Inflammatory macrophage treated with lipopolysaccharide for 1 hour (primary cell): ENCODE results near the gene RPH3AL.

ENCODE experiments used
- DNase-seq, 2 donors: peaks; one replicate each; pipeline ENCODE4 v3.0.0-alpha.2; 2020 to 2022

The RPH3AL gene

GRCh38 chr17:313911-314613 is 38.5 kb downstream of the RPH3AL start:
- DNase-seq = no peak

- DNase-seq = no peak
Observed at GRCh38 chr17:313231-313630, 39.4 kb downstream of the RPH3AL start.

- DNase-seq = no peak
Observed at GRCh38 chr17:312476-313148, 40.0 kb downstream of the RPH3AL start.

DNA sequence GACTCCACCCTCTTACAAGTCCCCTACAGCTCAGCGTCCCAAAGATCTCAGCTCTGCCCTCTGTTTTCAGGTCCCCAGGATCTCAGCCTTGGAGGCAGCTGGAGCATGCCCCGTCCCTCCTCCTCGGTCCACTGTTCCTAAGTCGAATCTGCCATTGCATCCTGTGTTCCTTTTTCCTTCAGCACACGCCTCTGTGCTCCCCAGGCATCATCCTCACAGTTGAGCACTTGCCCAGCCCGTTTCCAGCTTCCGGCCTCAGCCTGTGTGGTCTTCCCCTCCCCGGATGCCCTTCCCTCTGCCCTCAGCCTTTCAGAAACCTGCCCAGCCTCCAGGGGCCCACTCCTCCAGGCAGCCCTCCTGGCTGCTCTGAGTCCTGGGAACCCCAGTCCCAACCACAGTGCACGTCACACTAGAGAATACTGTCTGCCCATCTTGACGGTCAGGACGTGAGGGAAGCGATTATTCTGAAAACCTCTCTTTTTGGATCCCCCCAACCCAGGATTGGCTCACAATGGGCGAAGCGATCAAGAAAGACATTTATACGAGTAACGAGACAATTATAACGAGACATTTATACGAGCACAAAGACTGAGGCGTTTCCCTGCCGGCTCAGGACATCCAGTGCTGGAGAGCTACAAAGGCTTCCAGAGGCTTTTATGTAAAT is 41.4 kb downstream of the RPH3AL start:
- no peak for DNase-seq

DNA sequence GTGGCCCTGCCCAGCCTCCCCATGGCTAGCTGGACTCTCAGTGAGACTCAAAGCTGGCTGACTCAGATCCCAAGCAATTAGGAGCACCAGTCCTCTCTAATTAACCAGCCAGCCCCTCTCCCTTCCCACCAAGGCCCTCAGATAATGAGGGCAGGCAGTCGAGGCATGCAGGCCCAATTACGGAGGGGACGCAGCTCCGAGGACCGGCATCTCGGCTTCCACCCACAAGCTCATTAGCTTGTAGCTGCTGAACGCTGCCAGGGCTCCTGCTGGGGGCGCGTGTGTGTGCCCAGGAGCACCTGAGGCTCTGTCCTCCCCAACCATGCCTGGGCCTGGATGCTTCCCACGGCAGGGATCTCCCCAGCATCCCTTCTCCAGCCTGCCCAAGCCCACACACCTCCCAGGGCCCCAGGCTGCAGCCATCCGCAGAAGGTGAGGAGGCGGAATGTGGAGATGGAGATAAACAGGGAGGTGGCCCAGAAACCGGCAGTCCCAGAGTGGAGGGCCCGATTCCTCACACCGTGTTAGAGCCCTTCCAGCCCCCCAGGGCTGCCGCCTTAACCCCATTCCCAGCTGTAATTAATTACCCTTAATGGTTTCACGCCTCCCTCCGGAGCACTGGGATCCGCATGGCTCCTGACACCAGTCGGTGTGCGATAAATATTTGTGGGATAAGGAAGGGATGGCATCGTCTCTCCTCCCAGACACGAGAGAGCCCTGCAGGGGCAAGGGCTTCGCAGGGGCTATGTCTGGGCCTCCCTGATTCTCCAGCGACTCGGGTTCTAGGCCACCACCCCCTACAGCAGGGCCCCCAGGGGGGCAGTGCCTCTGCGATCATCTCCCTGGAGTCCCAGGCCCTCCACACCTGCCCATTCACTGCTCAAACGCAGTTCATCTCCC is 42.2 kb downstream of the RPH3AL start:
- no peak for DNase-seq

DNA sequence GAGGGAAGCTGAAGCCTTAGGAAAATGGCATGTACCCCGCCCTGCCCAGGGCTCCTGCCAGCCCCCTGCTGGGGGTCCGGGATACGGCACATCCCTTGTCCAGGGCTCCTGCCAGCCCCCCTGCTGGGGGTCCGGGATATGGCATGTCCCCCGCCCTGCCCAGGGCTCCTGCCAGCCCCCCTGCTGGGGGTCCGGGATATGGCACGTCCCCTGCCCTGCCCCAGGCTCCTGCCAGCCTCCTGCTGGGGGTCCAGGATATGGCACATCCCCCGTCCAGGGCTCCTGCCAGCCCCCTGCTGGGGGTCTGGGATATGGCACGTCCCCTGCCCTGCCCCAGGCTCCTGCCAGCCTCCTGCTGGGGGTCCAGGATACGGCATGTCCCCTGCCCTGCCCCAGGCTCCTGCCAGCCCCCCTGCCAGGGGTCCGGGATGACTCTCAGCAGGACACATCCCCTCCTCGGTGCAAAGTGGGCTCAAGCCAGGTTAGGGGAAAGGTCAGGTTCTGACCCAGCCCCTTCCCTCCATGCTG is 43.2 kb downstream of the RPH3AL start:
- peak in 1 of 2 donors; percentile 16 for DNase-seq

- no peak for DNase-seq
Observed at GRCh38 chr17:307741-308507, 44.7 kb downstream of the RPH3AL start.

- DNase-seq = no peak
Observed at GRCh38 chr17:307295-307691, 45.3 kb downstream of the RPH3AL start.

DNA sequence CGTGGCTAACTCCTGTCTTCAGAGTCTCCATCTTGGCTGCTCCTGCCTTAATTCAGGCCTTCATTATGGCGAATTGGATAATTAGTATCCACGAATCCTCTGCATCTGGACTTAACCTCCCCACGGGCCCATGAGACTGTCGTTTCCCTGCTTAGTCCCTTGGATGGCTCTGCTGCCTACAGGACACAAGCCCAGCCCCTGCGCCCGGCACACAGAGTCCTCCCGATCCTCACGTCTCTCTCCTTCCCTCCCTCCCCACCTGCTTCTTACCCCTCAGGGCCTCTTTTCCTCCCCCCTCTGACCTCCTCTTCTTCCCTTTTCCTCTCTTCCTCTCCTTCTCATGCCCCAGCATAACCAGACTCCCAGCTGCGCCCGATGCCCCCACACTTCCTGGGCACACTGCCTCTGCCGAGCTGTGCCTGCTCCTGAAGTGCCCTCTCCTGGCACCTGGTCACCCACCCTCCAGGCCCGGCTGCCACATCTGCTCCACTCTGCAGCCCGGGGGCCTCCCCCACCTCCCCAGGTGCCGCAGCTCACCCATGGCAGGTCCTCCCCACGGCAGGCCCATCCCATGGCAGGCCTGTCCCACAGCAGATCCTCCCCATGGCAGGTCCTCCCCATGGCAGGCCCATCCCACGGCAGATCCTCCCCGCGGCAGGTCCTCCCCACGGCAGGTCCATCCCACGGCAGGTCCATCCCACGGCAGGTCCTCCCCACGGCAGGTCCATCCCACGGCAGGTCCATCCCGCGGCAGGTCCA is 45.9 kb downstream of the RPH3AL start:
- no peak for DNase-seq

DNA sequence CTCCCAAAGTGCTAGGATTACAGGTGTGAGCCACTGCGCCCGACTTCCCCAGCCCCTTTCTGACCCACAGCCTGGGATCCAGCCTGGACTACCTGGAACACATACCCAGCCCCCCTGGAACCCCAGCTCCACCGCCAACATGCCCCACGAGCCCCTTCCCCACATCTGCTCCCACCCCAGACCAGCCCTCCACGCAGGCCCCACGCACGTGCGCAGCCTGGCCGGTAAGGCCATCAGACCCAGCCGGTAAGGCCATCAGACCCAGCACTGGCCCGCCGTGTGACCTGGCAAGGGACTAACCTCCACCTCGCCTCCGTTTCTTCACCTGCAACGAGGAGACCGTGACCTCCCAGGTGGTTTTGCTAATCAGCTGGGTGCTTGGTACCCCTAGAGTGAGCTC is 46.5 kb downstream of the RPH3AL start:
- no peak for DNase-seq

- DNase-seq = no peak
Observed at GRCh38 chr17:305090-305976, 47.3 kb downstream of the RPH3AL start.

- DNase-seq = no peak
Observed at GRCh38 chr17:304461-304860, 48.1 kb downstream of the RPH3AL start.

DNA sequence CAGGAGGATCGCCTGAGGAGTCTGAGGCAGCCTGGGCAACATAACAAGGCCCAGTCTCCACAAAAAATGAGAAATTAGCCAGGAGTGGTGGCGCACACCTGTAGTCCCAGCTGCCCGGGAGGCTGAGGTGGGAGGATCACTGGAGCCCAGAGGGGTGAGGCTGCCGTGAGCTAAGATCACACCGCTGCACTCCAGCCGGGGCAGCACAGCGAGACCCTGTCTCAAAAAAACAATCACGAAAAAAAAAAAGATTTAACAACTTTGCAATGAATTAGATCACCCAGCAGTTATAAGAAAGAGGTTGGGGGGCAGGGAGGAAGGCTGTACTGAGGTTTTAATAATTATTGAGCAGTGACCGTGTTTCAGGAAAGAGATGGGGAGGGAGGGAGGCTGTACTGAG is 49.4 kb downstream of the RPH3AL start:
- no peak for DNase-seq

GRCh38 chr17:302300-302698 is 50.3 kb downstream of the RPH3AL start:
- DNase-seq = no peak

DNA sequence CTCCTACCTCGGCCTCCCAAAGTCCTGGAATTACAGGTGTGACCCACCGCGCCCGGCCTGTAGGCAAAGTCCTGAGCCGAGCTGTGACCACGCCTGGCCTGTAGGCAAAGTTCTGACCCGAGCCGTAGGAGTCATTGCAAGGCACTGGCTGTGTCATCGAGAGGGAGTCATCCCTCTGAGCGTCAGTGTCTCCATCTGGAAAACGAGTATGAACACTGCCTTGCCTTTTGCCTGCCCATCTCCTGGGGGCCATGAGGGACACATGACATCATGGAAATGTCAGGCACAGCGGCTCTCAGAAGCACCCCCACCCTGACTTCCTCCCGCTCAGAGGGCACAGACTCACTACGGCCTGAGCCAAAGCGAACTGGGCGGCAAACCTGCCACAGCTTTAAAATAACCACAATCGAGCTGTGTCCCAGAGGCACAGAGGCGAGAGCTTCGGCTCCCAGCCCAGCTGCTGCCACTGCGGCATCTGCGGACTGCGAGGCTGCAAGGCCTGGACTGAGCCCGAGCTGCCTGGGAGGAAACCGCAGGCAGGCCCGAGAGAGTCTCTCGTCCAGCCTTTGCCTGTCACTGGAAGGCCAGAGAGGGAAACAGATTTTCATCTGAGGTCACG is 50.8 kb downstream of the RPH3AL start:
- DNase-seq = no peak

GRCh38 chr17:300881-301280 is 51.7 kb downstream of the RPH3AL start:
- DNase-seq = no peak

DNA sequence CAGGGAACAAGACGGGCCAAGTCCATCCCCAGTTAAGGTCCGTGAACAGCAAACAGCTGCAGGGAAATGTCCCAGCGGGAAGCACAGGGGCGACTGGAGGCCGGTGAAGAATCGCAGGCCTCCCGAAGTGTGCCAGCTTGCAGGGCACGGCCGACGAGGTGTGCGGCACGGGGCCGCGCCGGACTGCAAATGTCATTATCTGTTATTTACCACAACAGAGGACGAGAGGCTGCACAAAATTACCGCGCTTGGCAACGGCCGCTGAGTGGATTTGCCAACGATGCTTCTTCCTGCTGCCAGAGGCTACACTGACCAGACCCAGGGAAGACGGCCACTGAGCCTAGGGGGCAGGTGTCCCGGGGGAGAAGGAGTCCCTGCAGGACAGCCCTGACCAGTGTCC is 53.1 kb downstream of the RPH3AL start:
- no peak for DNase-seq

DNA sequence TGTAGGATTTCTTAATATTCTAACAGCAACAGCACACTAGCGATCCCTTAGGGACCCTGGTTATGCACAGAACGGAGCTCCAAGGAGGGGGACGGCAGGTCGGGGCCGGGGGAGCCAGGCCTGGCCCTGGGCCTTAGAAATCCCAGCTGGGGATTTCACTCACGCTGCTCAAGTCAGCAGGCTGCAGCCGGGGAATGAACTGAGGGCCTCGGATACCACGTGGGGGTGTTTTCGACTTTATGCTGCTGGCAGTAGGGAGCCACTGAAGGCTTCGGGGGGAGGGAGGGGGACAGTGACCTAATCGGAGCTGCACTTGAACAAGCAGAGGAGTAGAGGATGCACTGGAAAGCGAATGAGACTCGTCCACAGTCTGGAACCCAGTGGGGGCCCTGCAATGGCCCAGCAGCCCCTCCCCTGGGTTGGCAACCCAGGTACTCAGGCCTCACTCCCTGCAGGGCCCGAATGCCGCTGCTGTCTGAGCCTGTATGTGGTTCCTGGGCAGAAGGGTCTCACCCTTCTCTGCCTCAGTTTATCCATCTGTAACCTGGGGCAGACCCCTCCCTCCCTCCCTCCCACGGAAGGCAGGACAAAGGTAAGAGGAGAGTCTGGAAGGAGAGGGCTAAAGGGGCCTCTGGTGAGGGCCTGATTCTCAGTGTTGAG is 53.7 kb downstream of the RPH3AL start:
- no peak for DNase-seq

DNA sequence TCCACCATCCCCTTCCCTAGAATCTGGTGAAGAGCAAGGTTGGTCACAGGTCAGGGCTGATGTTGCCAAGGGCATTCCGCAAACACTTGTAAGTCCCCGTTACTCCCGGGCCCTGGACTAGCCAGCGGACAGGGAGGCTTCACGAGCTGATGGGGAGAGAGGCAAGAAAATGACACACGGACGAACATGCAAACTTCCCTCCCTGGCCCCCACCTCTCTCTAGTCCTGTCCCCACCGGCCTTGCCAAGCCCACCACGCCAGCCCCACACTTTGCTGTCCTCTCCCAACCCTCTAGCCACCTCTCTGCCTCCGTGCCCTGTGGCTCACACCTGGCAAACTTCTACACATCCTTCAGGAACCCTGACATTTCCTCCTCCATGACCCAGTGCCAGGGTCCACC is 54.8 kb downstream of the RPH3AL start:
- no peak for DNase-seq
